H1 (cell line): ENCODE measurements around the gene SYT14. TPM values are rescaled to one million over a fixed set of nuclear protein-coding genes. Genes with fewer than 3 reads are reported as not detected.

ENCODE experiments used
- CTCF ChIA-PET: fragments of 300-600 bp; sonication (Branson Sonifier 250); formaldehyde crosslinking; loops from one replicate; lab custom pipeline; 2021; ENCODE audit not compliant: partially characterized antibody; lab: Charles Lee
- POLR2A ChIA-PET: fragments of 300-600 bp; sonication (Branson Sonifier 250); formaldehyde crosslinking; loops from one replicate; lab custom pipeline; 2021; ENCODE audit warnings: inconsistent platforms; ENCODE audit not compliant: partially characterized antibody; lab: Charles Lee
- DNase-seq, 2 experiments: peaks; one replicate each; pipeline versions ENCODE4 v3.0.0 to v3.0.0-alpha.2; 2010 to 2022; ENCODE audit warnings: low spot score in 2 of 2, low read depth in 1 of 2, mixed read lengths in 1 of 2
- FAIRE-seq: peaks from 2 replicates; lab custom pipeline; 2011; peaks lifted over from hg19 to GRCh38; lab: Jason Lieb, UNC
- H2AFZ ChIP-seq: 2 replicates; pipeline ENCODE4 v1.8.1; 2012; ENCODE audit warnings: low read length, inconsistent platforms
- H2AK5ac ChIP-seq: 2 replicates; pipeline ENCODE4 v1.6.1; 2013; ENCODE audit warnings: low read depth, low read length
- H2BK120ac ChIP-seq: replicated peaks from 2 replicates; pipeline ENCODE3; 2013; ENCODE audit warnings: low read depth, low read length, inconsistent platforms
- H2BK12ac ChIP-seq: 2 replicates; pipeline ENCODE4 v1.6.1; 2013; ENCODE audit warnings: low read depth, low read length
- H2BK15ac ChIP-seq: 2 replicates; pipeline ENCODE4 v1.6.1; 2013; ENCODE audit warnings: low read length
- H2BK20ac ChIP-seq: 2 replicates; pipeline ENCODE4 v1.6.1; 2013; ENCODE audit warnings: low read length
- H2BK5ac ChIP-seq: 2 replicates; pipeline ENCODE4 v1.6.1; 2013; ENCODE audit warnings: low read depth, low read length
- H3K14ac ChIP-seq: 2 replicates; pipeline ENCODE4 v1.6.1; 2013; ENCODE audit warnings: inconsistent platforms; ENCODE audit not compliant: insufficient read length
- H3K18ac ChIP-seq: 2 replicates; pipeline ENCODE4 v1.6.1; 2013; ENCODE audit warnings: low read length; ENCODE audit errors: extremely low read depth
- H3K23ac ChIP-seq: 2 replicates; pipeline ENCODE4 v1.6.1; 2013; ENCODE audit warnings: inconsistent platforms; ENCODE audit not compliant: insufficient read length
- H3K23me2 ChIP-seq: 2 replicates; pipeline ENCODE4 v1.6.1; 2013; ENCODE audit warnings: low read depth, low read length
- H3K27ac ChIP-seq: 2 replicates; pipeline ENCODE4 v1.6.1; 2011; ENCODE audit warnings: low read depth, low read length, inconsistent platforms
- H3K27me3 ChIP-seq, 4 experiments: replicated peaks in 1 of 4; 1 replicate in 1 of 4; 2 replicates in 3 of 4; pipeline versions ENCODE4 v1.6.1 to v1.8.1; 2011 to 2013; ENCODE audit warnings: low read length in 3 of 4, mild to moderate bottlenecking in 3 of 4, inconsistent platforms in 2 of 4, mixed read lengths in 2 of 4, moderate library complexity in 1 of 4; ENCODE audit not compliant: control insufficient read depth in 3 of 4, insufficient read depth in 3 of 4; ENCODE audit errors: extremely low read depth in 1 of 4
- H3K36me3 ChIP-seq, 4 experiments: 2 replicates each; pipeline versions ENCODE4 v1.6.1 to v1.8.1; 2011 to 2013; ENCODE audit warnings: mild to moderate bottlenecking in 4 of 4, low read length in 3 of 4, moderate library complexity in 2 of 4, control low read depth in 1 of 4, inconsistent platforms in 1 of 4; ENCODE audit not compliant: insufficient read depth in 4 of 4, control insufficient read depth in 2 of 4
- H3K4ac ChIP-seq: replicated peaks from 2 replicates; pipeline ENCODE3; 2013; ENCODE audit warnings: low read length, low read depth, mixed read lengths, inconsistent platforms; ENCODE audit not compliant: insufficient read length
- H3K4me1 ChIP-seq, 4 experiments: replicated peaks in 1 of 4; 1 replicate in 1 of 4; 2 replicates in 3 of 4; pipeline versions ENCODE4 v1.6.1 to v1.8.1; 2011 to 2013; ENCODE audit warnings: low read length in 3 of 4, inconsistent platforms in 2 of 4, mixed read lengths in 1 of 4; ENCODE audit not compliant: insufficient read depth in 4 of 4, control insufficient read depth in 3 of 4
- H3K4me2 ChIP-seq, 2 experiments: 2 replicates each; pipeline versions ENCODE4 v1.6.1 to v1.8.1; 2011 to 2013; ENCODE audit warnings: low read depth in 2 of 2, low read length in 2 of 2, control low read depth in 1 of 2, inconsistent platforms in 1 of 2, mild to moderate bottlenecking in 1 of 2; ENCODE audit not compliant: insufficient read depth in 1 of 2
- H3K4me3 ChIP-seq, 4 experiments: fragments of 200-600, 300-600 bp in 1 of 4; sonication (generic), shearing (Covaris generic), sonication (Bioruptor Twin) in 1 of 4; 2 replicates each; pipeline versions ENCODE4 v1.5.1 to v1.8.1; 2011 to 2016; ENCODE audit warnings: low read length in 4 of 4, low read depth in 3 of 4, control low read depth in 2 of 4, inconsistent platforms in 2 of 4, mild to moderate bottlenecking in 2 of 4, mixed read lengths in 1 of 4, moderate library complexity in 1 of 4; ENCODE audit not compliant: insufficient read depth in 2 of 4; ENCODE audit errors: extremely low read depth in 1 of 4
- H3K56ac ChIP-seq: replicated peaks from 2 replicates; pipeline ENCODE3; 2013; ENCODE audit warnings: low read depth, mild to moderate bottlenecking, mixed read lengths, low read length, inconsistent platforms; ENCODE audit not compliant: insufficient read length
- H3K79me1 ChIP-seq: 2 replicates; pipeline ENCODE4 v1.6.1; 2013; ENCODE audit warnings: low read depth, low read length, control low read depth
- H3K79me2 ChIP-seq, 2 experiments: 2 replicates each; pipeline versions ENCODE4 v1.6.1 to v1.8.1; 2012 to 2013; ENCODE audit warnings: low read length in 2 of 2, mild to moderate bottlenecking in 2 of 2, inconsistent platforms in 1 of 2; ENCODE audit not compliant: insufficient read depth in 2 of 2, control insufficient read depth in 1 of 2
- H3K9ac ChIP-seq, 4 experiments: replicated peaks in 1 of 4; 1 replicate in 1 of 4; 2 replicates in 3 of 4; pipeline versions ENCODE4 v1.6.1 to v1.8.1; 2011 to 2013; ENCODE audit warnings: low read depth in 3 of 4, low read length in 3 of 4, control low read depth in 2 of 4, mild to moderate bottlenecking in 2 of 4, moderate library complexity in 2 of 4, inconsistent platforms in 1 of 4; ENCODE audit errors: extremely low read depth in 1 of 4
- H3K9me3 ChIP-seq, 2 experiments: 2 replicates each; pipeline versions ENCODE4 v1.6.1 to v1.8.1; 2012 to 2013; ENCODE audit warnings: mild to moderate bottlenecking in 2 of 2, moderate library complexity in 2 of 2, control low read depth in 1 of 2, inconsistent platforms in 1 of 2, low read depth in 1 of 2, low read length in 1 of 2, mixed read lengths in 1 of 2; ENCODE audit not compliant: insufficient read depth in 2 of 2
- H4K20me1 ChIP-seq, 2 experiments: replicated peaks in 1 of 2; 2 replicates each; pipeline versions ENCODE3 to v1.8.1; 2011 to 2013; ENCODE audit warnings: inconsistent platforms in 2 of 2, low read length in 2 of 2, mild to moderate bottlenecking in 1 of 2; ENCODE audit not compliant: insufficient read depth in 2 of 2, control insufficient read depth in 1 of 2
- H4K5ac ChIP-seq: 2 replicates; pipeline ENCODE4 v1.6.1; 2013; ENCODE audit warnings: low read length, low read depth, mixed read lengths, inconsistent platforms; ENCODE audit not compliant: insufficient read length
- H4K8ac ChIP-seq: 2 replicates; pipeline ENCODE4 v1.8.0; 2013; ENCODE audit warnings: mild to moderate bottlenecking, moderate library complexity, low read length, inconsistent platforms; ENCODE audit not compliant: insufficient read depth; ENCODE audit errors: extremely low read depth
- H4K91ac ChIP-seq: replicated peaks from 2 replicates; pipeline ENCODE3; 2013; ENCODE audit warnings: low read length, mixed read lengths, inconsistent platforms; ENCODE audit not compliant: insufficient read length
- CBX8 ChIP-seq: fragments of 300-800, 300-1000 bp; sonication (generic); IDR thresholded peaks from 2 replicates; pipeline ENCODE4 v1.7.1; 2016; ENCODE audit warnings: low read depth, low read length, borderline replicate concordance
- JUN ChIP-seq: IDR thresholded peaks from 2 replicates; pipeline ENCODE4 v1.6.1; 2011; ENCODE audit warnings: low read depth, mild to moderate bottlenecking, improper control_type of control experiment, low read length
- WGBS, 2 experiments: shearing (Covaris generic) in 1 of 2; methylation state at CpG; one replicate each; pipeline versions ENCODE4 v1.1.6 to v1.1.7; 2013 to 2015; ENCODE audit warnings: low lambda C conversion rate in 2 of 2, mixed read lengths in 2 of 2, inconsistent platforms in 1 of 2, low coverage in 1 of 2, missing lambda C conversion rate in 1 of 2; ENCODE audit not compliant: insufficient replicate concordance in 2 of 2, insufficient coverage in 1 of 2, insufficient read length in 1 of 2; ENCODE audit errors: extremely low coverage in 1 of 2, missing lambda C conversion rate in 1 of 2; 5-methylcytosine and 5-hydroxymethylcytosine counted together
- polyA plus RNA-seq, 7 experiments: library from polyadenylated mRNA; depleted of rRNA in 3 of 7; stranded (reverse) in 5 of 7; unstranded in 2 of 7; fragments of >200 nt in 5 of 7; fragments of 200-250 nt in 2 of 7; gene quantifications; 1 replicate in 5 of 7; 2 replicates in 1 of 7; 4 replicates in 1 of 7; pipeline versions ENCODE4 v1.2.1 to v1.2.3, GENCODE V29; 2011 to 2013; ENCODE audit warnings: missing spikeins in 2 of 7, mixed read lengths in 2 of 7
- total RNA-seq: library from RNA; stranded (reverse); fragmentation: NEBNext Ultra II Directional; extraction: Animal tissue kit (Norgen Biotek cat#: 25700); gene quantifications from 2 replicates; pipeline ENCODE4 v1.2.1, GENCODE V29; 2021

SYT14 gene
- total and polyA plus RNA-seq, 2 of the 8 experiments (the other 6 are each of a cell fraction or from before 2014, with no cell fraction given) = 2.3 to 18.4 TPM

- H3K27me3 ChIP-seq = no peaks in the 10 kb centered on the region
- no peak overlapping the region for H3K23ac ChIP-seq
- FAIRE-seq = no peak
- H3K4me1 ChIP-seq = peaks cover 0 to 3% (median 0%) of the 10 kb centered on the region in 4 experiments; a peak in 1 of 7 replicates
- no peaks in the 10 kb centered on the region for H3K36me3 ChIP-seq
- H2AK5ac ChIP-seq = no peak overlapping the region
- H4K20me1 ChIP-seq = no peaks in the 10 kb centered on the region
- no peak overlapping the region for H3K56ac ChIP-seq
- no peak for DNase-seq
- no peak overlapping the region for H4K5ac ChIP-seq
- H2BK120ac ChIP-seq = no peak overlapping the region
- H4K8ac ChIP-seq = no peak overlapping the region
- H3K4me2 ChIP-seq = no peak overlapping the region
- no peak overlapping the region for H3K14ac ChIP-seq
- H3K4ac ChIP-seq = no peak overlapping the region
- POLR2A ChIA-PET = interaction anchor here (1.2 kb wide), 1 partner anchor 159 kb away, joined by 3 read pairs; no protein-coding TSS in a partner anchor
- H2BK15ac ChIP-seq = no peak overlapping the region
- no peak overlapping the region for H2BK20ac ChIP-seq
- H3K9ac ChIP-seq = no peak overlapping the region
- no peak overlapping the region for H3K27ac ChIP-seq
- no peak overlapping the region for H3K4me3 ChIP-seq
- TF ChIP-seq CBX8 (no peak), JUN (no peak)
- no peaks in the 10 kb centered on the region for H3K23me2 ChIP-seq
- H3K79me2 ChIP-seq = no peaks in the 10 kb centered on the region
- CTCF ChIA-PET = interaction anchor here (1.0 to 1.2 kb wide), 2 partner anchors 88 to 96 kb away, joined by 3 to 5 read pairs; no protein-coding TSS in a partner anchor
- H3K9me3 ChIP-seq = no peaks in the 10 kb centered on the region
- H2AFZ ChIP-seq = 0 out of 2 replicates have a peak overlapping the region, but pooled peaks have one; percentile 45
- no peak overlapping the region for H2BK5ac ChIP-seq
- H3K79me1 ChIP-seq = no peaks in the 10 kb centered on the region
- H4K91ac ChIP-seq = no peak overlapping the region
- WGBS, 2 experiments = 89% methylated on average over 4 of the region's 4 CpGs; no CpG with 5 or more reads in 1 of the 2 experiments
- H2BK12ac ChIP-seq = no peak overlapping the region
- H3K18ac ChIP-seq = no peak overlapping the region
Observed at GRCh38 chr1:210214573-210215409, 276.8 kb downstream of the SYT14 start.
